GM18907 (cell line): ENCODE measurements around the gene UBXN7.
"Not testable (repeated sequence)": the region's sequence is repeated elsewhere in the genome, so short reads cannot be mapped to it uniquely, and the experiment has no call there.

Experiments used
- ATAC-seq: cut with Tn5 transposase; IDR thresholded peaks from one replicate; pipeline ENCODE4 v1.9.1; 2021; ENCODE audit warnings: mild to moderate bottlenecking, moderate library complexity; ENCODE audit not compliant: unreplicated experiment

UBXN7 gene

GRCh38 chr3:196421668-196422067, 10.6 kb downstream of the UBXN7 start:
- ATAC-seq: not testable (repeated sequence)

- no peak for ATAC-seq
Measured at GRCh38 chr3:196419386-196419785, 12.8 kb downstream of the UBXN7 start.

- no peak for ATAC-seq
Measured at GRCh38 chr3:196418601-196419000, 13.6 kb downstream of the UBXN7 start.

DNA sequence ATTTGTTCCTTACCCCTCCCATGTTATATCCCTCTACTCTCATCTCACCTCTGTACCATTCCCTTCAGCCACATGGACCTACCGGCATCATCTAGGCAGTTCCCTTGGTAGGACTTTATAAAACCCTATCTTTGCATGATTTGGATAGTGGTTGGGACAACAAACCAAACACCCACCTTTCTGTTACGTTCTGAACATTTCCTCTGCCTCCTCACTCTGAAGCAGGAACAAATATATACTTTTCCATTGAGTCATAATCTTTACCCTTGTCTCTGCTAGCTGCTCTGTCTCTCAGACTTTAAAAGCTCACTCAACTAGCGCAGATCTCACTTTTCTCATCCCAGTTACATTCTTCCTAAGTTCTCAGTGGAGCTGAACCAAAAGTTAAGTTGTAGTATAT, 17.8 kb downstream of the UBXN7 start:
- no peak for ATAC-seq

GRCh38 chr3:196412704-196413103, 19.5 kb downstream of the UBXN7 start:
- ATAC-seq: peak; percentile 84

DNA sequence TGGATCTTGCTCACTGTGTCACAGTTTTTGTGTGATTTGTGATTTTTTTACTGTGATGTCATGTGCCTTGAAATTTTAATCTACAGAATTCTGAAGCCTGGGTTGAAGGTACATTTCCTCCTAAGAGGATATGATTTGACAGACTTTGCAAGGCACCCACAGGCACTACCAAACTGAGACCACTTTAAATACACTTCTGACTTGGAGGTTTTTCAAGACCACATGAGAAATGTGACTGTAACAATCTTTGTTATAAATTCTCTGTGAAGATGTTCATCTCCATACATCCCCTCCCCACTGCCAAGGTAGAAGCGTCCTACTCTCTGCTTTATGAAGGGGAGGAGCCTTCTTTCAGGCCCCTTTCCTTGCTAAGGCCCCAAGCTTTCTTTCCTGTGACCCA, 22.8 kb downstream of the UBXN7 start:
- no peak for ATAC-seq

GRCh38 chr3:196408565-196409300, 23.5 kb downstream of the UBXN7 start:
- no peak for ATAC-seq

DNA sequence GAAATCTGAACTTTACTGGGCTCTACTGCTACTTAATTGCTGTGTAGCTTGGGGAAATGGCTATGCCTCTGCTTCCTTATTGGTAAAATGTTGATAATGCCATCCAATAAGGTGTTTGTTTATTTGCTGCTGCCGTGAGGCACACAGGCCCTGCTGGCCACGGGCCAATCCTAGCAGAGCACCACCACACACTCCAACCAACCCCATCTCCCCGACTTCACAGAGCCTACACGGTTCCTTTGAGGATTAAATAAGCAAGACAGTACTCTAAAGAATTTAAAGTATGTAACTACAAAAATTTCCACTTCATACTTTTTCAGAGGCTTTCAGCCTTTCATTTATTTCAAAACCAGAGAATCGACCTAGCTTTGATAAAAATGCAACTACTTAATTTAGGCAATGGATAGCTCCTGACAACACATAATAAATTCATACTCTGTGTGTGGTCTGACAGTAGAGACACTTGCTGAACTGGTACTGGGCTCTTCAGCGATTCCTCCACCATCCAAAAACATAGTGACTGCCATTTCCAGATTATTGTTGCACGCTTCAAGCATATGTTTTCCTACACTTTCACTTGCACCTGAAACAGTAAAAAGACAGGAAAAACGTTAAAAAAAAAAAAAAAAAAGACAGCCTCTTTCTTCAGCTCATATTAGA, 25.3 kb downstream of the UBXN7 start:
- ATAC-seq: no peak

DNA sequence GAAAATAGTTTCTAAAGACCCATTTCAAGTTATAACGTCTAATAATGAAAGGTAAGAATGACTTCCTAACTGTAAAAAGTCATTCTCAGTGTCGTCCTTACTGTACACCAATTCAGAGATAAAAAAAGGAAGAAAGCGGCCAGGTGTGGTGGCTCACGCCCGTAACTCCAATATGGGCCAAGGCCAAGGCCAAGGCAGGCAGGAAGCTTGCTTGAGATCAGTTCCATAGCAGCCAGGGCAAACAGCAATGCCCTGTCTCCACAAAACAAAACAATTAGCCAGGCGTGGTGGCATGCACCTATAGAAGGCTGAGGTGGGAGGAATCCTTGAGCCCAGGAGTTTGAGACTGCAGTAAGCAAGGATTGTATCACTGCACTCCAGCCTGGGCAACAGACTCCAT, 31.9 kb downstream of the UBXN7 start:
- no peak for ATAC-seq

DNA sequence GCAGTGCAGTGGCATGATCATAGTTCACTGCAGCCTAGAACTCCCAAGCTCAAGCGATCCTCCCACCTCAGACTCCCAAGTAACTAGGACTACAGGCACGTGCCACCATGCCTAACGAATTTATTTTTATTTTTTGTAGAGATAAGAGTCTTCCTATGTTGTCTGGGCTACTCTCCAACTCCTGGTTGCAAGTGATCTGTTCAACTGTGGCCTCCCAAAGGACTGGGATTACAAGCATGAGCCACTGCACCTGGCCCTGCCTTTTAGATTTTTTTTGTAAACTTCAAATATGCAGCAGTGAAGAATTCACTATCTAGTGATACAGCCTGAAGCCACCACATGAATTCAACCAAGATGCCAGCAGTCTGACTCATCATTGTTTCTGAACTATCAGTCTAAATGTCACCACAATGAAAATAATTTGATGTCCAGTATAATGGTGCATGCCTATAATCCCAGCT, 32.7 kb downstream of the UBXN7 start:
- no peak for ATAC-seq

DNA sequence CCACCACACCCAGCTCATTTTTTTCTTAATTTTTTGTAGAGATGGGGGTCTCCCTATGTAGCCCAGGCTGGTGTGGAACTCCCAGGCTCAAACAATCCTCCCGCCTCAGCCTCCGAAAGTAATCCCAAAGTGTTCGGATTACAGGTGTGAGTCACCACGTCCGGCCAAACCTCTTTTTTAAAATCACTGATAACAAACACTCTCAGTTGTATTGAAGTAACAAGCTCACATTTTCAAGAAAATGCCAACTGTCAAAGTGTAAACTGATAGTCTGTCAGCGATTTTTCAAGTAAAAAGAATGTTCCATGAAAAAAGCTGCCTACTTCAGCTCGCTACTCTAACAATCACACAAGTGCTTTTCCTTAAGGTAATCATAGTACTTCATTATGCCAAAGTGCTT, 33.4 kb downstream of the UBXN7 start:
- no peak for ATAC-seq

GRCh38 chr3:196397941-196398340, 34.3 kb downstream of the UBXN7 start:
- no peak for ATAC-seq

DNA sequence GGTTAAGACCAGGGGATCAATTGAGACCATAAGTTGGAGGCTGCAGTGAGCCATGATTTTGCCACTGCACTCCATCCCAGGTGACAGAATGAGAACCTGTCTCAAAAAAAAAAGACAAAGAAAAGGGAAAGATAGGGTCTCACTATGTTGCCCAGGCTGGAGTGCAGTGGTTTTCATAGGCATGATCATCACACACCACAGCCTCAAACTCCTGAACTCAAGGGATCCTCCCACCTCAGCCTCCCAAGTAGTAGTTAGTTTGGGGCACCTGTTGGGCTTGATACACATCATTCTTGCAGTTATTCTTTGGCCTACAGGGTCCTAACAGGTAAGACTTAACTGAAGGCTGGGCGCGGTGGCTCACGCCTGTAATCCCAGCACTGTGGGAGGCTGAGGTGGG, 42.1 kb downstream of the UBXN7 start:
- ATAC-seq: no peak

GRCh38 chr3:196388956-196389355, 43.3 kb downstream of the UBXN7 start:
- no peak for ATAC-seq

- ATAC-seq: not testable (repeated sequence)
Measured at GRCh38 chr3:196387941-196388340, 44.3 kb downstream of the UBXN7 start.

- ATAC-seq: not testable (repeated sequence)
Measured at GRCh38 chr3:196386797-196387196, 45.4 kb downstream of the UBXN7 start.

- ATAC-seq: not testable (repeated sequence)
Measured at GRCh38 chr3:196386034-196386433, 46.2 kb downstream of the UBXN7 start.

GRCh38 chr3:196385446-196385845, 46.8 kb downstream of the UBXN7 start:
- ATAC-seq: not testable (repeated sequence)

DNA sequence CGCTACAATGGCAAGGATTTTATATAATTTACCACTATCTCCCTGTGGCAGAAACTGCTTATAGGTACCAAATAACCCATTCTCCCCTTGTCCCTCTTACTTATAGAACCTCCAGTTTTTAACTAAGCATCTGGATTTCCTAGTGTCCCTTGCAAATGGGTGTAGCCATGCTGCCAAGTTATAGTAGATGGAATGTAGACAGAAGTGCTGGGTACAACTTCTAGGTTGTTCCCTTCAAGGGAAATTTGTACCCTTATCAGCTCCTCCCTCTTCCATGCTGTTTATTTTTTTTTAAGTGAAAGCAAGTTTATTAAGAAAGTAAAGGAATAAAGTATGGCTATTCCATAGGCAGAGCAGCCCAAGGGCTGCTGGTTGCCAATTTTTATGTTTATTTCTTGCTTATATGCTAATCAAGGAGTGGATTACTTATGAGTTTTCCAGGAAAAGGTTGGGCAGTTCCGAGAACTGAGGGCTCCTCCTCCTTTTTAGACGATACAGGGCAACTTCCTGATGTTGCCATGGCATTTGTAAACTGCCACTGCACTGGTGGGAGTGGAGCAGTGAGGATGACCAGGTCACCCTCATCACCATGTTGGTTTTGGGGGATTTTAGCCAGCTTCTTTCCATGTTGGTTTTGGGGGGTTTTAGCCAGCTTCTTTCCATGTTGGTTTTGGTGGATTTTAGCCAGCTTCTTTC, 53.9 kb downstream of the UBXN7 start:
- ATAC-seq: no peak

DNA sequence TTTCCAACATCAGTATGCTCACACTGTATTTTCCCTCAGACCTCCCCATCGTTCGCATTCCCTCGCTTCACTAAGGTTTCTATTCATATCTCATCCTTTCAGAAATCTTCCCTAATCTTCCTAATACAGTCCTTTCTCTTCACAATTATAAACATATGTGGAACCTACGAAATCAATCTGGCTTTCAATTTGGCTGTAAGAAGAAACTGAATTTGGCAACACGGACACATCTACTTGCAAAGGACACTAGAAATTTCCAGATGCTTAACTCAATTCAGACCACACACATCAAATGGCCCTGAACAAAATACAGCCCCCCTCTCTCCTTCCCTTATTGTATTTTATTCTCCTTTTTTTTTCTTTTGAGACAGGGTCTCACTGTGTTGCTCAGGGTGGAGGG, 54.9 kb downstream of the UBXN7 start:
- no peak for ATAC-seq

DNA sequence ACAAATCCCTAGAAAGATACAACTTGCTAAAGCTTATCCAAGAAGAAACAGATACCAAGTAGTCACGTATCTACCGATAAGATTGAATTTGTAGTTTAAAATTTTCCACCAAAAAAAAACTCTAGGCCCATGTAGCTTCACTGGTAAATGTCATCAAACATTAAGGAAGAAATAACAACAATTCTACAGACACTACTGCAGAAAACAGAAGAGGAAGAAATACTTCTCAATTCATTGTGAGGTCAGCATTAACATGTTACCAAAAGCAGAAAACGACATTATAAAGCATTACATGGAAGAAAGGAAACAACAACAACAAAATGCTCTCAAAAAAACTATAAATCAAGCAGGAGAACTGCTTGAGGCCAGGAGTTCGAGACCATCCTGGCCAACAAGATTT, 66.5 kb downstream of the UBXN7 start:
- no peak for ATAC-seq

DNA sequence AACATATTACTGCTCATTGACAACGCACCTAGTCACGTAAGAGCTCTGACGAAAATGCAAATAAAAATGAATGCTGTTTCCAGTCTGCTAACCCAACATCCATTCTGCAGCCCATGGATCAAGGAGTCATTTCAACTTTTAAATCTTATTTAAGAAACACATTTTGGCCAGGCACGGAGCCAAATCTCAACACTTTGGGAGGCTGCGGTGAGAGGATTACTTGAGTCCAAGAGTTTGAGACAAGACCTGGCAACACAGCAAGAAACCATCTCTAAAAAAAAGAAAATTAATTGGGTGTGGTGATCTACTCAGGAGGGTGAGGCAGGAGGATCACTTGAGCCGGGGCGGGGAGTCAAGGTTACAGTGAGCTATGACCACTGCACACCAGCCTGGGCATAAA, 71.6 kb downstream of the UBXN7 start:
- no peak for ATAC-seq
